Measurements from ENCODE around the gene KMT2D.
"Not testable (repeated sequence)": the region's sequence is repeated elsewhere in the genome, so short reads cannot be mapped to it uniquely, and the experiment has no call there.

- not testable (repeated sequence) for TF ChIP-seq CTCF (IDR thresholded peaks at IDR 0.05 in 4 of 5, conservative IDR thresholded peaks at IDR 0.05 in 1 of 5); POLR2A (IDR thresholded peaks at IDR 0.05)
Measured at GRCh38 chr12:49061916-49062315, 1.3 kb upstream of the KMT2D start.
